ENCODE results near the gene FOXE3. TPM values are rescaled to one million over a fixed set of nuclear protein-coding genes. Genes with fewer than 3 reads are reported as not detected.

The FOXE3 gene
- total and polyA plus RNA-seq, 10 of the 15 experiments (the other 5 are each of a cell fraction or from before 2014, with no cell fraction given): 0.13 TPM; not detected in 9

- no peaks in the 10 kb centered on the region; the same call in 1 of the 2 replicates for H3K4me1 ChIP-seq (ENCODE audit: control insufficient read depth, insufficient read depth, low read length)
- SMC1A ChIA-PET (ENCODE audit: uncharacterized antibody, unreplicated experiment): no interaction called here
- WGBS (ENCODE audit: insufficient coverage, insufficient replicate concordance, low lambda C conversion rate, missing lambda C conversion rate): 46% methylated on average over 40 of the region's 45 CpGs
- no peak for DNase-seq (ENCODE audit: low read depth, low spot score)
- H3K36me3 ChIP-seq (ENCODE audit: control insufficient read depth in 2 of 2, insufficient read depth in 2 of 2, low read length in 1 of 2): no peaks in the 10 kb centered on the region
- no peak overlapping the region for H3K4me3 ChIP-seq
- ATAC-seq: no peak
- H3K9ac ChIP-seq (ENCODE audit: control insufficient read depth, insufficient read depth, low read length): no peak overlapping the region
- H3K27me3 ChIP-seq (replicated peaks in 1 of 2; ENCODE audit: control insufficient read depth in 2 of 2, insufficient read depth in 2 of 2, low read length in 1 of 2): peaks cover 36 to 40% of the 10 kb centered on the region in 2 experiments
- RAD21 ChIA-PET (ENCODE audit: unreplicated experiment): no interaction called here
- in situ Hi-C loops (cut with MboI) (no loop called here), intact Hi-C loops (cut with micrococcal nuclease; ENCODE audit: unreplicated experiment) (no loop called here)
- no peaks in the 10 kb centered on the region for H3K79me2 ChIP-seq (ENCODE audit: control insufficient read depth, insufficient read depth, low read length)
- no peak overlapping the region for H3K4me2 ChIP-seq (ENCODE audit: control insufficient read depth, insufficient read depth)
- no TSS peak for BruUV-seq (replicated peaks)
- POLR2A ChIA-PET: no interaction called here
- FAIRE-seq: no peak
- no peak overlapping the region for H2AFZ ChIP-seq (ENCODE audit: control insufficient read depth, low read depth, low read length)
- no peaks in the 10 kb centered on the region; the same call in 2 of the 3 replicates for H3K9me3 ChIP-seq (replicated peaks; ENCODE audit: control insufficient read depth, insufficient read depth, low read length)
- H3K27ac ChIP-seq (ENCODE audit: control insufficient read depth, insufficient read depth): no peak overlapping the region
- CTCF ChIA-PET: interaction anchor here (1.0 kb wide), 1 partner anchor 9 kb away, joined by 3 read pairs; no protein-coding TSS in a partner anchor
- no peaks in the 10 kb centered on the region for H4K20me1 ChIP-seq (ENCODE audit: control insufficient read depth, insufficient read depth)
- TF ChIP-seq MEF2A (IDR thresholded peaks at IDR 0.05; ENCODE audit: insufficient read depth, low read depth, low read length): no peak
- no peak for TF ChIP-seq ZBTB33 (IDR thresholded peaks at IDR 0.05)
- TF ChIP-seq ZZZ3 (IDR thresholded peaks at IDR 0.05; ENCODE audit: control insufficient read depth, insufficient read length, low read depth): no peak
- no peak for TF ChIP-seq ZNF622 (IDR thresholded peaks at IDR 0.05)
- TF ChIP-seq RCOR1 (conservative IDR thresholded peaks at IDR 0.05; ENCODE audit: low read depth, low read length): no peak
- no peak for TF ChIP-seq HDGF (IDR thresholded peaks at IDR 0.05)
- TF ChIP-seq BACH1 (IDR thresholded peaks at IDR 0.05; ENCODE audit: borderline replicate concordance): no peak
- no peak for TF ChIP-seq E4F1 (IDR thresholded peaks at IDR 0.05; ENCODE audit: borderline replicate concordance, partially characterized antibody)
- no peak for TF ChIP-seq STAT3 (IDR thresholded peaks at IDR 0.05; ENCODE audit: low read depth, low read length)
- no peak for TF ChIP-seq ZBTB11 (CRISPR knock-in tag; IDR thresholded peaks at IDR 0.05)
- TF ChIP-seq POLR2AphosphoS2 (IDR thresholded peaks at IDR 0.05; ENCODE audit: low read depth, low read length): no peak
Observed at GRCh38 chr1:47443530-47444296, 27.6 kb downstream of the FOXE3 start.
